ENCODE results near the gene SUSD4. TPM values are rescaled to one million over a fixed set of nuclear protein-coding genes. Genes with fewer than 3 reads are reported as not detected.

Gene SUSD4
- total RNA-seq, 1 experiment from 2014 or later, result 3.5 TPM

- no peak overlapping the region for H3K9ac ChIP-seq (ENCODE audit: extremely low read depth, insufficient read length, low read length)
- Mint-ChIP-seq H3K36me3 (ENCODE audit: insufficient read depth in 1 of 3, low read depth in 3 of 3) (no peaks in the 10 kb centered on the region), H3K27me3 (ENCODE audit: low read depth) (peaks cover 3% of the 10 kb centered on the region), H3K27ac (no peak overlapping the region), H3K9me3 (no peaks in the 10 kb centered on the region), H3K4me1 (0 out of 4 replicates have a peak, but pooled peaks cover 0 to 5% of the 10 kb centered on the region in 2 experiments), H3K4me3 (no peak overlapping the region)
- no peak overlapping the region for H4K5ac ChIP-seq (ENCODE audit: insufficient read length, low read depth, low read length)
- no peak overlapping the region for H2BK12ac ChIP-seq (ENCODE audit: insufficient read length, low read depth, low read length)
- H3K27me3 ChIP-seq (ENCODE audit: insufficient read depth, low read length), result no peaks in the 10 kb centered on the region
- no peaks in the 10 kb centered on the region for H4K20me1 ChIP-seq (ENCODE audit: control insufficient read depth, insufficient read depth, insufficient read length)
- no peak overlapping the region for H3K4ac ChIP-seq (ENCODE audit: low read depth, low read length)
- H2BK5ac ChIP-seq (ENCODE audit: insufficient read length, low read length), result no peak overlapping the region
- H2BK15ac ChIP-seq (ENCODE audit: low read depth, low read length), result 0 out of 2 replicates have a peak overlapping the region, but pooled peaks have one; percentile 15
- no peak overlapping the region for H3K4me2 ChIP-seq (ENCODE audit: insufficient read depth, insufficient read length, low read length)
- H3K79me1 ChIP-seq (ENCODE audit: insufficient read depth, low read depth, low read length, poor library complexity, severe bottlenecking), result no peaks in the 10 kb centered on the region
- H2AFZ ChIP-seq (ENCODE audit: low read length), result no peak overlapping the region
- no peaks in the 10 kb centered on the region for H3K9me3 ChIP-seq (ENCODE audit: control insufficient read depth, low read depth, low read length)
- no peak overlapping the region for H4K91ac ChIP-seq (ENCODE audit: insufficient read length, low read depth, low read length)
- no peak overlapping the region for H3T11ph ChIP-seq (ENCODE audit: low read length)
- no peaks in the 10 kb centered on the region for H3K79me2 ChIP-seq (ENCODE audit: insufficient read depth, low read length)
- no peaks in the 10 kb centered on the region for H3K4me1 ChIP-seq (ENCODE audit: insufficient read depth, low read length)
- no peak overlapping the region for H3K23ac ChIP-seq (ENCODE audit: insufficient read length, low read depth, low read length)
- no peak overlapping the region for H4K8ac ChIP-seq (replicated peaks; ENCODE audit: insufficient read length, low read depth, low read length)
- no peak overlapping the region for H3K27ac ChIP-seq (ENCODE audit: insufficient read length, low read depth, low read length)
- WGBS (ENCODE audit: extremely low coverage, insufficient read length, low lambda C conversion rate), result no CpG with 5 or more reads among the region's 2 CpGs
- no peak overlapping the region for H3K56ac ChIP-seq (ENCODE audit: insufficient read length, low read depth, low read length)
- no peak overlapping the region for H3K18ac ChIP-seq (ENCODE audit: insufficient read length, low read depth, low read length)
- H2BK20ac ChIP-seq (ENCODE audit: low read depth, low read length, poor library complexity, severe bottlenecking), result no peak overlapping the region
- H3K23me2 ChIP-seq (ENCODE audit: insufficient read length, low read depth, low read length, poor library complexity, severe bottlenecking), result no peaks in the 10 kb centered on the region
- no peak overlapping the region for H2BK120ac ChIP-seq (ENCODE audit: low read depth, low read length, poor library complexity, severe bottlenecking)
- H3K14ac ChIP-seq (ENCODE audit: insufficient read depth, low read length), result no peak overlapping the region
- DNase-seq, result no peak
- no peak overlapping the region for H2AK5ac ChIP-seq (ENCODE audit: insufficient read length, low read length)
- no peak for TF ChIP-seq CTCF (conservative IDR thresholded peaks at IDR 0.05)
Observed at GRCh38 chr1:223201967-223202366, 162.0 kb downstream of the SUSD4 start.
